Inferior parietal cortex (tissue), 1 donor: Measurements from ENCODE around the gene SEPTIN12.
A peak's percentile ranks its signal among the peaks of the same experiment; 100 is the strongest.
"Not testable (repeated sequence)": the region's sequence is repeated elsewhere in the genome, so short reads cannot be mapped to it uniquely, and the experiment has no call there.

ENCODE experiments used
- DNase-seq: peaks from one replicate; pipeline ENCODE4 v3.0.0-alpha.2; 2016; ENCODE audit errors: extremely low spot score

Gene SEPTIN12

GRCh38 chr16:4784444-4784987 lies 3.6 kb downstream of the SEPTIN12 start:
- DNase-seq = not testable (repeated sequence)

GRCh38 chr16:4783951-4784336 lies 4.2 kb downstream of the SEPTIN12 start:
- DNase-seq = no peak

DNA sequence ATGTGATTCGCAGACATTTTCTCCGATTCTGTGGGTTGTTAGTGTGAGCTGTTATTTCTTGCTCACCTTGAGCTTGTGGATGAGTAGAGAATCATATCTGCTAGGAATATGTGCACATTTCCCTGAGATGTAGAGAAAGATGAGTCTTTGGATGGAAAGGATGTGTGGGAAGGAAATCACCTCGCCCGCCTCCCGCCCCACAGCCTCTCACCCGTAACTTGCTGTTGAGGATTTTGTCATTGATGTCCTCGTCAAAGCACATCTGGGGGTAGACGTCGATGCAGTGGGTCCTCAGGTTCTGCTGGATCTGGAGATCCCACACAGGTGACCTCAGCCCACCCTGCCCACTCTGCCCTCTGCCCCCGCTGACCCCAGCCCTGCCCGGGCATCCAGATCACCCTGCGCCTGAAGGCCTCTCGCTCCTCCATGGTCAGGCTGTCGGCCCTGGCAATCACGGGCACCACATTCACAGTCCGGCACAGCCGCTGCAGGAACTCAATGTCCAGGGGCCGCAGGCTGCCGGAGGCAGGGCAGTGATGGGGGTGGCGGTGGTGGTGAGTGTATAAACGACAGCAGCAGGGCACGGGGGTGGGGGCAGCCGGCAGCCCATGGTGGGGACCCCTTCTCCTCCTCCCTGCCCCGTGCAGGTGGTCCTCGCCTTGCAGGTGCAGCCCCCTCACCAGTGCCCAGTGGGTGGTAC lies 4.7 kb downstream of the SEPTIN12 start:
- no peak for DNase-seq

DNA sequence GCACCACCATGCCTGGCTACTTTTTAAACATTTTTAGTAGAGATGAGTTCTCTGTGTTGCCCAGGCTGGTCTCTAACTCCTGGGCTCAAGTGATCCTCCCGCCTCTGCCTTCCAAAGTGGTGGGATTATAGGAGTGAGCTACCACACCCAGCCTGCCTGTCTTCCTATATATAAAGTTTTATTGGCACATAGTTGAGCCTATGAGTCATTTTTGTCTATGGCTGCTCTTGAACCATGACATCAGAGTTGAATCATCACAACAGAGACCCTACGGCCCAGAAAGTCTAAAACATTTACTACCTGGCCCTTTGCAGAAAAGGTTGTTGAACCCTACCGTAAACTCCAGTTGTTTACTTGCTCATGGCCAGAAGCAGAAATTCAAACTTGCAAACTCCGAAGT lies 7.9 kb downstream of the SEPTIN12 start:
- DNase-seq = no peak

DNA sequence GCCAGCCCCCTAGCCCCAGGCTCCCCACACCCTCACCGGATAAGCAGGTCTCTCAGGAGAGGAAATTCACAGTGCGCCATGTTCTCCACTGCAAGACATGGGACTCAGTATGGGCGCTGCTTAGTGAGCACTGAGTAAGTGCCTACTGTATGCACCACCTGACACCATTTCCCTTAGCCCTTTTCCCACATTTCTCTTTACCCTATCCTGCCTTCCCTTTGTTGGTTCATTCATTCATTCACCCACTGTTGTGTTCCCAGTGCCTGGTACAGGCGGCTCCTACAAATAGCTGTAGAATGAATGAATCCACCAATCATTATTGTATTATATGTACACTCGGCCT lies 10.1 kb downstream of the SEPTIN12 start:
- DNase-seq = no peak

GRCh38 chr16:4777339-4778049 lies 10.7 kb downstream of the SEPTIN12 start:
- DNase-seq = no peak

DNA sequence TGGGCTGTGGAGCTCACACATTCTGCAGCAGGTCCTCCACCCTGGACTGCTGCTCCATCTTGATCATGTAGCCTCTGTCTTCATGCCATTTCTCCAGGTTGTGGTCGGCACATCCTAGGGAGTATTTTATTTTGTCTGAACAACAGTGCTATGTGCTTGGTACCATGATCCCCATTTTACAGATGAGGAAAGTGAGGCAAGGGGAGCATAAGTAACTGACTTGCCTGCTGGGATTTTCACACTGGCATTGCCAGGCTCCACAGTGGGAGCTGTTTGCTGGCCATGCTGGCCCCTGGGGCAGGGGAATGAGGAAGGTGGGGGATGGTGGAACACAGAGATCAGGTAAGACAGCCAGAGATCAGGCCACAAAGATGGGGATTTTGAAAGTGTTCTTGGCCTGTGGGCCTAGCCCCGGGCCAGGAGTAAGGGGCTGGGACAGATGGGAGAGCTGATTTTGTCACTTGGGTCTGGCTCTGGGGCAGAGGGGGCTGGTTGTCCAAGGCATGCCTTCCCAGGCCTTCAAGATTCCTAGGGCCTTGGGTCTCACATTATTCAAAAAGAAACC lies 11.9 kb downstream of the SEPTIN12 start:
- DNase-seq = no peak

DNA sequence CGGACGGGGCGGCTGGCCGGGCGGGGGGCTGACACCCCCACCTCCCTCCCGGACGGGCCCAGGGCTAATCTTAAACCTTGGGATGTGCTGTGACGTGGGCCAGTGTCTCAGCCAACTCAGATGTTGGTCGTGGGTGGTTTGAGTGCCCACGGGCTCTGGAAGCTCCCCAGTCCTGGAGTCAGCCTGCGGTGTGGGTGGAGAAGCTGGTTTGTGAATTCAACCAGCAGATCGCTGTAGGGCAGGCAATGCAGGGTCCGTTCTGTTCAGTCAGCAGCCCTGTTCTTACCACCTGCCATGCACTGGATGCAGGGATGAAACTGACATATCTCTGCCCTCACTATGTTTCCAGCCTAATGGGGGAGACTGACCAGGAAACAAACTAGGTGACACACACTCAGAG lies 13.1 kb downstream of the SEPTIN12 start:
- DNase-seq = no peak

DNA sequence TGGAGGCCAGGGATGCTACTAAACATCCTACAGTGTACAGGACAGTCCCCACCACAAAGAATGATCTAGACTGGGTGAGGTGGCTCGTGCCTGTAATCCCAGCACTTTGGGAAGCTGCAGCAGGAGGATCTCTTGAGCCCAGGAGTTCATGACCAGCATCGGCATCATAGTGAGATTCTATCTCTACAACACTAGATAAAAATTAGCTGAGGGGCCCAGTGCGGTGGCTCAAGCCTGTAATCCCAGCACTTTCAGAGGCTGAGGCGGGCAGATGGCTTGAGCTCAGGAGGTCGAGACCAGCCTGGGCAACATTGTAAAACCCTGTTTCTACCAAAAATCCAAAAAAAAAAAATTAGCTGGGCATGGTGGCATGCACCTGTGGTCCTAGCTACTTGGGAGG lies 15.8 kb downstream of the SEPTIN12 start:
- no peak for DNase-seq

DNA sequence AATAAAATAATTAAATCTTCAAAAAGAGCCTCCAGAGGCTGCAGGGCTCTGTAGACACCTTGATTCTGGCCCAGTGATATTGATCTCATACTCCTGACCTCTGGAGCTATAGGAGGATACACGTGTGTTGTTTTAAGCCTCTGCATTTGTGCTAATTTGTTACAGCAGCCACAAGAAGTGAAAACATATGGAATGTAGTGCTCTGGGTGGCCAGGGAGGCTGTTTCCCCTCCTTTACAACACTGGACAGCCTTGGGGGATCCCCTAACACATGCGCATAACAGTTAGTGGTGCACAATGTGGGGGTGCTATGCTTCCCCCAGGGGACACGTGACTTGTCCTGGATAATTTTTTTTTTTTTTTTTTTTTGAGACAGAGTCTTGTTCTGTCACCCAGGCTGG lies 16.5 kb downstream of the SEPTIN12 start:
- DNase-seq = no peak

DNA sequence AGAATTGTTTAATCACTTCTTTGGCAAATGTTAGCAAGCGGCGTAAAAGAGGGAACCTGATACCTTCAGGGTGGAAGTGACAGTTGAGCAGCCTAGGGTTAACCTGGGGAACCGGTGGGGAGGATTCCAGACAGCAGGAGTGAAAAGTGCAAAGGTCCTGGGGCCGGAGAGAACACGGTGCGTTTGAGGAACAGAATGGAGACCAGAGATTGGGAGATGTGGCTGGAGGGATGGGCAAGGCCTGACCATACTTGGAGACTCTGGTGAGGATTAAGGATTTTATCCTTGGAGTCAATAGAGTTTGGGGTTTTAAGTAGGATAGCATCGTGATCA lies 18.9 kb downstream of the SEPTIN12 start:
- peak; percentile 8 for DNase-seq

- DNase-seq = peak; percentile 96
Observed at GRCh38 chr16:4768549-4769305, 19.4 kb downstream of the SEPTIN12 start.

DNA sequence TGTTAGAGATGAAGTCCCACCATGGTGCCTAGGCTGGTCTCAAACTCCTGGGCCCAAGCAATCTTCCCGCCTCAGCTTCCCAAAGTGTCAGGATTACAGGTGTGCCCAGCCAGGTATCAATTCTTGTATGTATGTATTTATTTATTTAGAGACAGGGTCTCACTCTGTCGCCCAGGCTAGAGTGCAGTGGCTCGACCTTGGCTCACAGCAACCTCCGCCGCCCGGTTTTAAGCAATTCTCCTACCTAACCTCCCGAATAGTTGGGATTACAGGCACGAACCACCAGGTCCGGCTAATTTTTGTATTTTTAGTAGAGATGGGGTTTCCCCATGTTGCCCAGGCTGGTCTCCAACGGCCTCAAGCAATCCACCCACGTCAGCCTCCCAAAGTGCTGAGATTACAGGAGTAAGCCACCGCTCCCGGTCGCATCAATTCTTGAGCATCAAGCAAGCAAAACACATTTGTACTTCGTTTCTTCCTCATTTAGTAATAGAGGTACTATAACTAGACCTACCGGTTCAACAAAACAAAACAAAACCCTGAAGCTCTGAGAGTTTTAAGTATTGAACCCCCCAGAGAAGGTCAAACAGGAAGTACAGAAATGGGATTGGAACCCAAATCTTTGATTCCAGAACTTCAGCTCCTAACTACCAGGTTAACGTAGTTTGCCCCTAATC lies 20.1 kb downstream of the SEPTIN12 start:
- DNase-seq = no peak

GRCh38 chr16:4766875-4767628 lies 21.1 kb downstream of the SEPTIN12 start, which contains the start of gene ZNF500:
TSS of gene ZNF500 (minus strand) at chr16:4767162. CDS start at chr16:4765978, 1,184 bp downstream.
- DNase-seq = peak; percentile 96

DNA sequence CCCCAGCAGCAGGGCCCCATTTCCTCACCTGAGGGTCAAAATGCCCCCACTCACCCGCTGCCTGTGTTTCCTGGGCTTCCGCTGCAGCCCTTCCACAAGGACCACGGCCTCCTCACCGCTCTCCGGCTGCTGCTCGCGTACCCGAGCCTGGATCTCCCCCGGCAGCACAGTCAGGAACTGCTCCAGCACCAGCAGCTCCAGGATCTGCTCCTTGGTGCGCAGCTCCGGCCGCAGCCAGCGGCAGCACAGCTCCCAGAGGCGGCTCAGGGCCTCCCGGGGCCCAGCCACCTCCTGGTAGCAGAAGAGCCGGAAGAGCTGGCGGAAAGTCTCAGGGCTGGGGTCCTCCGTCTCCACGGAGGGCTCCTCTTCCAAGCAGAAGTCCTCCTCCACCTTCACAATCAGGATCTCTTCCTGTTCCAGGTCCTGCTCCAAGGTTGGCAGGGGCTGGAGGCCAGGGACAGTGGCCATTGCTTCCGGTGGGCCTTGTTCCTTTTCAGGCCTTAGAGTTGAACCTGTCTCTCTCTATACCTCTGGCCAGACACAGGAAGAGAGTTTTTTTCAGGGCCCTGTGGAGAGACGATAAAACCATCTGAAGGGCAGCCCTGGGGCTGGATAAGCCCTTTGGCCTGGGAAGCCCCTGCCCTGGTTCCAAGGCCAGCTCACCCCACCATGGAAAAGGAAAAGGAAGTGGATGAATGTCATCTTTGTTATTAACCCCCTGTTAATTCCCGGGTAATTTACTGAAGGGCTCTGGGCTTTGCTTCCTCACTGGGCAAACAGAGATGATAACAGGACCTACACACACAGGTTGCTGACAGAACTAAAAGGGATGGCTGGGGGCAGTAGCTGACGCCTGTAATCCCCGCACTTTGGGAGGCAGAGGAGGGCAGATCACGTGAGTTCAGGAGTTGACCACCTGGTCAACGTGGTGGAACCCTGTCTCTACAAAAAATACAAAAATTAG lies 22.4 kb downstream of the SEPTIN12 start:
- DNase-seq = no peak

DNA sequence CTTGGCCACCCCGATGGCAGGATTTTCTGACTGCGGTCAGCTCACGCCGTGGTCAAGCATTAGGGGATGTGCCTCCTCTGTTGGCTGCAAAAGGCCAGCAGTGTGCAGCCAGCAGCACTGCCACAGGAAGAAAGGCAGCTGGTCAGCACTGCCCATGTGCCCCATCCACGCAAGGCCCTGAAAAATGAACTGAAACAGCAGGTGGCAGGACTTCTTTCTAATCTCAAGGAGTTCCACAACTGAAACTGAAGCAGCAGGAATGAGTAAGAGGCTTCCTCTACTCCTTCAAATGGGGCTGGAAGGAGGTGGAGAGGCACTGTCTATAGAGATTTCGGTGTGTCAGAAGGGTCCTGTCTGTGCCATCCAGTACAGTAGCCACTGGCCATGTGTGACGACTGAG lies 24.4 kb downstream of the SEPTIN12 start:
- no peak for DNase-seq

DNA sequence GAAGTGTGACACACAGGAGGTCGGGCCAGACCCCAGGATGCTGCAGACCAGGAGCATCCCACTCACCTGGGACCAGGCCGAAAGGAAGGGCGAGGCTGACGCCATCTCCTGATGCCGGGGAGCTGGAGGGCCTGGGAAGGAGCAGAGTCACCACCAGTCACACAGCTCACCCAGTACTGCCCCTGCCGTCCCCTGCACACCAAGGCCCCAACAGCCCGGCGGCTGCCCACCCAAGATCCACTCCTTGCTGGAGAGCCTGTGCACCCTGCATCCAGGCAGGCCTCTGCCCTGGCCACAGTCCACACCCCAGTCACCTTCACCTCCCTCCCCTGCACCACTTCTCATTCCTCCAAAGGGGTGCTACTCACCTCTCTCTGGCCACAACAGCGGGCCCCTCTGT lies 25.9 kb downstream of the SEPTIN12 start:
- no peak for DNase-seq

- no peak for DNase-seq
Observed at GRCh38 chr16:4760221-4760910, 27.8 kb downstream of the SEPTIN12 start.

- DNase-seq = no peak
Observed at GRCh38 chr16:4755687-4756086, 32.5 kb downstream of the SEPTIN12 start.
